WTC11 (cell line): ENCODE results near the gene ARFIP1. TPM values are rescaled to one million over a fixed set of nuclear protein-coding genes. Genes with fewer than 3 reads are reported as not detected.
A peak's percentile ranks its signal among the peaks of the same experiment; 100 is the strongest.

ENCODE experiments used
- ATAC-seq: fragments of 200-7000 bp; cut with Tn5 transposase; 2 replicates; pipeline ENCODE4 v1.10.0; 2021; ENCODE audit warnings: mild to moderate bottlenecking, moderate library complexity
- CTCF ChIA-PET: fragments of 300-600 bp; sonication (Branson Sonifier 250); formaldehyde crosslinking; loops from one replicate; lab custom pipeline; 2021; ENCODE audit warnings: antibody characterized with exemption; lab: Charles Lee
- POLR2A ChIA-PET: fragments of 350-600 bp; sonication (Branson Sonifier 250); formaldehyde crosslinking; loops from one replicate; lab custom pipeline; 2021; ENCODE audit warnings: antibody characterized with exemption; lab: Charles Lee
- DNase-seq: peaks from one replicate; pipeline ENCODE4 v3.0.0; 2021; ENCODE audit warnings: low spot score
- H3K27ac Mint-ChIP-seq: 2 replicates; pipeline ENCODE4 v1.8.0; 2021; ENCODE audit warnings: mixed read lengths
- H3K27me3 Mint-ChIP-seq: 2 replicates; pipeline ENCODE4 v1.8.0; 2021; ENCODE audit warnings: low read depth, mild to moderate bottlenecking, moderate library complexity, mixed read lengths
- H3K36me3 Mint-ChIP-seq: 2 replicates; pipeline ENCODE4 v1.8.0; 2021; ENCODE audit warnings: mixed read lengths
- H3K4me1 Mint-ChIP-seq: 2 replicates; pipeline ENCODE4 v1.8.0; 2022; ENCODE audit warnings: mixed read lengths
- H3K4me3 Mint-ChIP-seq: 2 replicates; pipeline ENCODE4 v1.8.0; 2021; ENCODE audit warnings: mild to moderate bottlenecking, moderate library complexity, mixed read lengths
- H3K9me3 Mint-ChIP-seq: 2 replicates; pipeline ENCODE4 v1.8.0; 2021; ENCODE audit warnings: mixed read lengths
- ATF1 ChIP-seq: sonication (generic); formaldehyde crosslinking; IDR thresholded peaks from 2 replicates; pipeline ENCODE4 v1.8.1; 2023; ENCODE audit warnings: mild to moderate bottlenecking, moderate library complexity, missing genetic modification reagents
- CREB1 ChIP-seq: sonication (generic); formaldehyde crosslinking; IDR thresholded peaks from 2 replicates; pipeline ENCODE4 v1.8.0; 2023; ENCODE audit warnings: mild to moderate bottlenecking, missing genetic modification reagents
- E2F1 ChIP-seq: sonication (generic); formaldehyde crosslinking; IDR thresholded peaks from 2 replicates; pipeline ENCODE4 v1.8.0; 2022; ENCODE audit warnings: mild to moderate bottlenecking, missing genetic modification reagents
- ELF4 ChIP-seq: sonication (generic); formaldehyde crosslinking; IDR thresholded peaks from 2 replicates; pipeline ENCODE4 v1.8.1; 2022; ENCODE audit warnings: low read depth, mild to moderate bottlenecking, moderate library complexity, missing genetic modification reagents
- ERG ChIP-seq: fragments of 250-450 bp; sonication (Bioruptor Pico); IDR thresholded peaks from 2 replicates; pipeline ENCODE4 v1.8.0; 2021; ENCODE audit warnings: mild to moderate bottlenecking
- ESRRA ChIP-seq: sonication (generic); formaldehyde crosslinking; IDR thresholded peaks from 2 replicates; pipeline ENCODE4 v1.8.1; 2022; ENCODE audit warnings: mild to moderate bottlenecking, missing genetic modification reagents, borderline replicate concordance
- FOXP4 ChIP-seq: sonication (generic); formaldehyde crosslinking; IDR thresholded peaks from 2 replicates; pipeline ENCODE4 v1.8.0; 2022; ENCODE audit warnings: mild to moderate bottlenecking, missing genetic modification reagents
- IRF2 ChIP-seq: sonication (generic); formaldehyde crosslinking; IDR thresholded peaks from 2 replicates; pipeline ENCODE4 v1.8.0; 2022; ENCODE audit warnings: low read depth, missing genetic modification reagents, borderline replicate concordance
- JAZF1 ChIP-seq: fragments of 250-450 bp; sonication (Bioruptor Pico); IDR thresholded peaks from 2 replicates; pipeline ENCODE4 v1.9.0; 2021; ENCODE audit warnings: moderate library complexity, mild to moderate bottlenecking, inconsistent platforms
- MYBL2 ChIP-seq: sonication (generic); formaldehyde crosslinking; IDR thresholded peaks from 2 replicates; pipeline ENCODE4 v1.8.1; 2023; ENCODE audit warnings: mild to moderate bottlenecking, moderate library complexity, missing genetic modification reagents
- NFE2L1 ChIP-seq: sonication (generic); formaldehyde crosslinking; IDR thresholded peaks from 2 replicates; pipeline ENCODE4 v1.8.1; 2023; ENCODE audit warnings: missing genetic modification reagents
- NR2C2 ChIP-seq: sonication (generic); formaldehyde crosslinking; IDR thresholded peaks from 2 replicates; pipeline ENCODE4 v1.8.0; 2022; ENCODE audit warnings: mild to moderate bottlenecking, missing genetic modification reagents
- ZNF423 ChIP-seq: fragments of 250-450 bp; sonication (Bioruptor Pico); IDR thresholded peaks from 2 replicates; pipeline ENCODE4 v2.1.2; 2022; ENCODE audit warnings: mild to moderate bottlenecking, moderate library complexity
- total RNA-seq: library from RNA; stranded (reverse); gene quantifications from 3 replicates; pipeline ENCODE4 v1.2.3, GENCODE V29; 2021
- TF ChIP-seq, protein P1 (sequence below): fragments of 250-450 bp; sonication (Bioruptor Pico); IDR thresholded peaks from 2 replicates; pipeline ENCODE4 v1.9.0; 2021; ENCODE audit warnings: mild to moderate bottlenecking, borderline replicate concordance
- TF ChIP-seq, protein P2 (sequence below): fragments of 250-450 bp; sonication (Bioruptor Pico); conservative IDR thresholded peaks from 2 replicates; pipeline ENCODE4 v1.9.0; 2021; ENCODE audit warnings: mild to moderate bottlenecking
- TF ChIP-seq, protein P3 (sequence below): fragments of 250-450 bp; sonication (Bioruptor Pico); IDR thresholded peaks from 2 replicates; pipeline ENCODE4 v1.9.0; 2021; ENCODE audit warnings: mild to moderate bottlenecking
- TF ChIP-seq, protein P4 (sequence below): sonication (generic); formaldehyde crosslinking; IDR thresholded peaks from 2 replicates; pipeline ENCODE4 v1.8.0; 2023; ENCODE audit warnings: missing genetic modification reagents
- TF ChIP-seq, protein P5 (sequence below): sonication (generic); formaldehyde crosslinking; IDR thresholded peaks from 2 replicates; pipeline ENCODE4 v1.8.1; 2022; ENCODE audit warnings: mild to moderate bottlenecking, moderate library complexity, missing genetic modification reagents
- TF ChIP-seq, protein P6 (sequence below): sonication (generic); formaldehyde crosslinking; IDR thresholded peaks from 2 replicates; pipeline ENCODE4 v1.8.1; 2023; ENCODE audit warnings: mild to moderate bottlenecking, missing genetic modification reagents

Gene ARFIP1
- total RNA-seq, 1 experiment from 2014 or later: 35.3 TPM

DNA sequence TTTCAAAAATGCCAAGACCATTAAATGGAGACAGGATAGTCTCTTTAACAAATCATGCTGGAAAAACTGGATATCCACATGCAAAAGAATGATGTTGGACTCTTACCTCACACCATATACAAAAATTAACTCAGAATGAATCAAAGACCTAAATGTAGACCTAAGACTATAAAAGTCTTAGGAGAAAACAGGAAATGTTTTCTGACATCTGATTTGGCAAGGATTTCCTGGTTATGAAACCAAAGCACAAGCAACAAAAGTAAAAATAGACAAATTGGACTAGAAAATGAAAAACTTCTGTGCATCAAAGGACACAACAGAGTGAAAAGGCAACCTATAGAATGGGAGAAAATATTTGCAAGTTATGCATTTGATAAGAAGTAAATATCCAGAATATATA is 37.6 kb downstream of the ARFIP1 start (continued):
- TF ChIP-seq, protein P1, sequence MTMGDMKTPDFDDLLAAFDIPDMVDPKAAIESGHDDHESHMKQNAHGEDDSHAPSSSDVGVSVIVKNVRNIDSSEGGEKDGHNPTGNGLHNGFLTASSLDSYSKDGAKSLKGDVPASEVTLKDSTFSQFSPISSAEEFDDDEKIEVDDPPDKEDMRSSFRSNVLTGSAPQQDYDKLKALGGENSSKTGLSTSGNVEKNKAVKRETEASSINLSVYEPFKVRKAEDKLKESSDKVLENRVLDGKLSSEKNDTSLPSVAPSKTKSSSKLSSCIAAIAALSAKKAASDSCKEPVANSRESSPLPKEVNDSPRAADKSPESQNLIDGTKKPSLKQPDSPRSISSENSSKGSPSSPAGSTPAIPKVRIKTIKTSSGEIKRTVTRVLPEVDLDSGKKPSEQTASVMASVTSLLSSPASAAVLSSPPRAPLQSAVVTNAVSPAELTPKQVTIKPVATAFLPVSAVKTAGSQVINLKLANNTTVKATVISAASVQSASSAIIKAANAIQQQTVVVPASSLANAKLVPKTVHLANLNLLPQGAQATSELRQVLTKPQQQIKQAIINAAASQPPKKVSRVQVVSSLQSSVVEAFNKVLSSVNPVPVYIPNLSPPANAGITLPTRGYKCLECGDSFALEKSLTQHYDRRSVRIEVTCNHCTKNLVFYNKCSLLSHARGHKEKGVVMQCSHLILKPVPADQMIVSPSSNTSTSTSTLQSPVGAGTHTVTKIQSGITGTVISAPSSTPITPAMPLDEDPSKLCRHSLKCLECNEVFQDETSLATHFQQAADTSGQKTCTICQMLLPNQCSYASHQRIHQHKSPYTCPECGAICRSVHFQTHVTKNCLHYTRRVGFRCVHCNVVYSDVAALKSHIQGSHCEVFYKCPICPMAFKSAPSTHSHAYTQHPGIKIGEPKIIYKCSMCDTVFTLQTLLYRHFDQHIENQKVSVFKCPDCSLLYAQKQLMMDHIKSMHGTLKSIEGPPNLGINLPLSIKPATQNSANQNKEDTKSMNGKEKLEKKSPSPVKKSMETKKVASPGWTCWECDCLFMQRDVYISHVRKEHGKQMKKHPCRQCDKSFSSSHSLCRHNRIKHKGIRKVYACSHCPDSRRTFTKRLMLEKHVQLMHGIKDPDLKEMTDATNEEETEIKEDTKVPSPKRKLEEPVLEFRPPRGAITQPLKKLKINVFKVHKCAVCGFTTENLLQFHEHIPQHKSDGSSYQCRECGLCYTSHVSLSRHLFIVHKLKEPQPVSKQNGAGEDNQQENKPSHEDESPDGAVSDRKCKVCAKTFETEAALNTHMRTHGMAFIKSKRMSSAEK (CRISPR knock-in tag): no peak
- TF ChIP-seq ZNF423 (CRISPR knock-in tag): no peak
- TF ChIP-seq, protein P2, sequence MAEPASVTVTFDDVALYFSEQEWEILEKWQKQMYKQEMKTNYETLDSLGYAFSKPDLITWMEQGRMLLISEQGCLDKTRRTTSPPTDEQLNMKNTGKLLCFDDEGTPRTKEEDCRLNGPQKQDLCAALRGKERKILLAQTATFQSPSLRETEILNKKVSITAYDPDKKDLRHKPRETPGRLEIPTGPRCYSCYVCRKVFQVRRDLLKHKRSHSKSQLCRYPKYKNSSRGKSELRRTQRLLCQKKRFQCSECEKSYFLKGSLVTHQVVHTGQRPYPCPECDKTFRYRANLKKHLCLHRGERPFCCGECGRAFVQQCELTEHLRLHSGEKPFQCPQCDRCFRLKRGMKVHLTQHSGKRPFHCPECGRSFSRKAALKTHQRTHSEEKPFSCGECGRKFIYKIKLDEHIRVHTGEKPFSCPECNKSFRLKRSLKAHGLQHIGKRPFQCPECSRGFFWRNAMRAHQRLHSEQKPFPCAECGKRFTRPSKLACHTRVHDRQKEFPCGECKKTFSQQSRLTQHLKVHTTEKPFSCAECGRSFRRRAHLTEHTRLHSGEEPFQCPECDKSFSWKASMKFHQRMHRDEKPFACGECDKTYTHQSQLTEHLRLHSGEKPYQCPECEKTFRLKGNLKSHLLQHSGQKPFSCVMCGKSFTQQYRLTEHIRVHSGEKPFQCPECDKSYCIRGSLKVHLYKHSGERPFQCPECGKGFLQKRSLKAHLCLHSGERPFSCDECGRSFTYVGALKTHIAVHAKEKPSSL: no peak
- TF ChIP-seq NFE2L1 (CRISPR knock-in tag): no peak
- TF ChIP-seq FOXP4 (CRISPR knock-in tag): no peak
- TF ChIP-seq, protein P3, sequence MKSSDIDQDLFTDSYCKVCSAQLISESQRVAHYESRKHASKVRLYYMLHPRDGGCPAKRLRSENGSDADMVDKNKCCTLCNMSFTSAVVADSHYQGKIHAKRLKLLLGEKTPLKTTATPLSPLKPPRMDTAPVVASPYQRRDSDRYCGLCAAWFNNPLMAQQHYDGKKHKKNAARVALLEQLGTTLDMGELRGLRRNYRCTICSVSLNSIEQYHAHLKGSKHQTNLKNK (CRISPR knock-in tag): no peak
- no peak for TF ChIP-seq ATF1 (CRISPR knock-in tag)
- no peak for TF ChIP-seq E2F1 (CRISPR knock-in tag)
- no peak for TF ChIP-seq CREB1
- no peak for TF ChIP-seq ESRRA
- no peak for TF ChIP-seq ERG (CRISPR knock-in tag)

DNA sequence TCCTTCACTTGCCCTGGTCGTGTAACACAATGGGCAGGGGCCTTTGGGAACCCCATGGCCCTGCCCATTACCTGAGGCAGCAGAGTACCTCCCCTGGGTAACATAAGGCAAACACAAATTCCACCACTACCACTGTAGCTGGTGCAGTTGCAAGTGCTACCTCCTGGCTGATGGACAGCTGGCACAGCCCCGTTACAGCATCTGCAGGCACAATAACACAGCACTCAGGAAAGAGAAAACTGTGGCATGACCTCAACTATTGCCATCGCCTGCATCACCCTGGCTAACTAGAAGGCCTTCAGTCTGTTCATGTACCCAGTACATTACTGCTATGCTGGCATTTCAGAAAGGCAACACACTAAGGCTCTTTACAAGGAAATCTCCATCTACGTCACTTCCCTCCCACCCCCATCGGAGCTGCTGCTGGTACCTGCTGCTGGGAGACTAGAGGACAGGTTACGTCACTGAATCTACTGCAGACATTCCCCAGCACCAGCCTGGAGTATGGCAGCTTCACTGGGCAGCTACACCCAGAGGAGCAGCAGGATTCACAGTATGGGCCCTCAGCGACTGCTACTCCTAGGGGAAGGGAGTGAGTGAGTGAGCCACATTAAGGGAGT is 39.4 kb downstream of the ARFIP1 start:
- POLR2A ChIA-PET: no interaction called here
- ATAC-seq (peak; percentile 17), DNase-seq (no peak)
- Mint-ChIP-seq H3K4me3 (no peak overlapping the region), H3K27ac (peak overlapping the region; percentile 18; the same call in 1 of the 2 replicates), H3K4me1 (peaks cover 24% of the 10 kb centered on the region), H3K36me3 (peaks cover 45% of the 10 kb centered on the region), H3K27me3 (no peaks in the 10 kb centered on the region), H3K9me3 (peaks cover 41% of the 10 kb centered on the region)
- CTCF ChIA-PET: interaction anchor here (1.0 to 1.8 kb wide), 4 partner anchors 10 to 131 kb away, joined by 3 to 6 read pairs (median 5); partner anchors contain the start of genes ARFIP1 and TIGD4
- TF ChIP-seq, protein P4, sequence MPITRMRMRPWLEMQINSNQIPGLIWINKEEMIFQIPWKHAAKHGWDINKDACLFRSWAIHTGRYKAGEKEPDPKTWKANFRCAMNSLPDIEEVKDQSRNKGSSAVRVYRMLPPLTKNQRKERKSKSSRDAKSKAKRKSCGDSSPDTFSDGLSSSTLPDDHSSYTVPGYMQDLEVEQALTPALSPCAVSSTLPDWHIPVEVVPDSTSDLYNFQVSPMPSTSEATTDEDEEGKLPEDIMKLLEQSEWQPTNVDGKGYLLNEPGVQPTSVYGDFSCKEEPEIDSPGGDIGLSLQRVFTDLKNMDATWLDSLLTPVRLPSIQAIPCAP (CRISPR knock-in tag): no peak
- no peak for TF ChIP-seq NR2C2 (CRISPR knock-in tag)
- TF ChIP-seq IRF2: no peak
- no peak for TF ChIP-seq MYBL2 (CRISPR knock-in tag)
- TF ChIP-seq JAZF1 (CRISPR knock-in tag): no peak
- TF ChIP-seq ELF4 (CRISPR knock-in tag): no peak
- TF ChIP-seq, protein P5, sequence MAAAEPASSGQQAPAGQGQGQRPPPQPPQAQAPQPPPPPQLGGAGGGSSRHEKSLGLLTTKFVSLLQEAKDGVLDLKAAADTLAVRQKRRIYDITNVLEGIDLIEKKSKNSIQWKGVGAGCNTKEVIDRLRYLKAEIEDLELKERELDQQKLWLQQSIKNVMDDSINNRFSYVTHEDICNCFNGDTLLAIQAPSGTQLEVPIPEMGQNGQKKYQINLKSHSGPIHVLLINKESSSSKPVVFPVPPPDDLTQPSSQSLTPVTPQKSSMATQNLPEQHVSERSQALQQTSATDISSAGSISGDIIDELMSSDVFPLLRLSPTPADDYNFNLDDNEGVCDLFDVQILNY (CRISPR knock-in tag): no peak
- TF ChIP-seq FOXP4 (CRISPR knock-in tag): no peak
- TF ChIP-seq, protein P6, sequence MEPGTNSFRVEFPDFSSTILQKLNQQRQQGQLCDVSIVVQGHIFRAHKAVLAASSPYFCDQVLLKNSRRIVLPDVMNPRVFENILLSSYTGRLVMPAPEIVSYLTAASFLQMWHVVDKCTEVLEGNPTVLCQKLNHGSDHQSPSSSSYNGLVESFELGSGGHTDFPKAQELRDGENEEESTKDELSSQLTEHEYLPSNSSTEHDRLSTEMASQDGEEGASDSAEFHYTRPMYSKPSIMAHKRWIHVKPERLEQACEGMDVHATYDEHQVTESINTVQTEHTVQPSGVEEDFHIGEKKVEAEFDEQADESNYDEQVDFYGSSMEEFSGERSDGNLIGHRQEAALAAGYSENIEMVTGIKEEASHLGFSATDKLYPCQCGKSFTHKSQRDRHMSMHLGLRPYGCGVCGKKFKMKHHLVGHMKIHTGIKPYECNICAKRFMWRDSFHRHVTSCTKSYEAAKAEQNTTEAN (CRISPR knock-in tag): no peak
